H9 (cell line): ENCODE measurements around the gene ADGRE1. TPM values are rescaled to one million over a fixed set of nuclear protein-coding genes. Genes with fewer than 3 reads are reported as not detected.

ENCODE experiments used
- DNase-seq: peaks from one replicate; pipeline ENCODE4 v3.0.0-alpha.2; 2017
- H2AFZ ChIP-seq: one replicate; pipeline ENCODE4 v1.6.1; 2013; ENCODE audit warnings: mild to moderate bottlenecking, low read length, control low read depth, moderate library complexity
- H2AK5ac ChIP-seq: 2 replicates; pipeline ENCODE4 v1.6.1; 2013; ENCODE audit warnings: low read length, control low read depth, mixed read lengths; ENCODE audit not compliant: insufficient read length
- H2BK120ac ChIP-seq: one replicate; pipeline ENCODE4 v1.6.1; 2013; ENCODE audit warnings: low read depth, mild to moderate bottlenecking, low read length, control low read depth, inconsistent platforms; ENCODE audit not compliant: poor library complexity, severe bottlenecking
- H2BK12ac ChIP-seq: 2 replicates; pipeline ENCODE4 v1.6.1; 2013; ENCODE audit warnings: low read length, control low read depth, mixed read lengths, low read depth; ENCODE audit not compliant: insufficient read length
- H2BK15ac ChIP-seq: 2 replicates; pipeline ENCODE4 v1.6.1; 2013; ENCODE audit warnings: low read depth, low read length, control low read depth
- H2BK20ac ChIP-seq: one replicate; pipeline ENCODE4 v1.6.1; 2013; ENCODE audit warnings: low read depth, mild to moderate bottlenecking, low read length, control low read depth, inconsistent platforms; ENCODE audit not compliant: poor library complexity, severe bottlenecking
- H2BK5ac ChIP-seq: 2 replicates; pipeline ENCODE4 v1.6.1; 2013; ENCODE audit warnings: low read length, control low read depth, mixed read lengths; ENCODE audit not compliant: insufficient read length
- H3K14ac ChIP-seq: 2 replicates; pipeline ENCODE4 v1.6.1; 2013; ENCODE audit warnings: low read length, control low read depth; ENCODE audit not compliant: insufficient read depth
- H3K18ac ChIP-seq: 2 replicates; pipeline ENCODE4 v1.6.1; 2013; ENCODE audit warnings: low read depth, mild to moderate bottlenecking, mixed read lengths, low read length, control low read depth; ENCODE audit not compliant: insufficient read length
- H3K23ac ChIP-seq: 2 replicates; pipeline ENCODE4 v1.6.1; 2013; ENCODE audit warnings: low read length, control low read depth, mixed read lengths, low read depth; ENCODE audit not compliant: insufficient read length
- H3K23me2 ChIP-seq: 2 replicates; pipeline ENCODE4 v1.6.1; 2013; ENCODE audit warnings: low read depth, mild to moderate bottlenecking, mixed read lengths, low read length, control low read depth; ENCODE audit not compliant: insufficient read length, poor library complexity, severe bottlenecking
- H3K27ac ChIP-seq: 2 replicates; pipeline ENCODE4 v1.5.1; 2013; ENCODE audit warnings: low read length, control low read depth, mixed read lengths, low read depth; ENCODE audit not compliant: insufficient read length
- H3K27me3 ChIP-seq: 2 replicates; pipeline ENCODE4 v1.6.1; 2013; ENCODE audit warnings: low read length, control low read depth, inconsistent platforms; ENCODE audit not compliant: insufficient read depth
- H3K4ac ChIP-seq: 2 replicates; pipeline ENCODE4 v1.6.1; 2013; ENCODE audit warnings: low read depth, mild to moderate bottlenecking, control low read depth, inconsistent platforms, low read length, moderate library complexity
- H3K4me1 ChIP-seq: 2 replicates; pipeline ENCODE4 v1.6.1; 2013; ENCODE audit warnings: low read length, control low read depth, inconsistent platforms; ENCODE audit not compliant: insufficient read depth
- H3K4me2 ChIP-seq: 2 replicates; pipeline ENCODE4 v1.6.1; 2013; ENCODE audit warnings: low read length, control low read depth, mixed read lengths; ENCODE audit not compliant: insufficient read length, insufficient read depth
- H3K56ac ChIP-seq: 2 replicates; pipeline ENCODE4 v1.6.1; 2013; ENCODE audit warnings: low read depth, mild to moderate bottlenecking, mixed read lengths, low read length, control low read depth; ENCODE audit not compliant: insufficient read length
- H3K79me1 ChIP-seq: 2 replicates; pipeline ENCODE4 v1.6.1; 2013; ENCODE audit warnings: low read depth, mild to moderate bottlenecking, moderate library complexity, low read length, control low read depth, inconsistent platforms; ENCODE audit not compliant: insufficient read depth, poor library complexity, severe bottlenecking
- H3K79me2 ChIP-seq: 2 replicates; pipeline ENCODE4 v1.6.1; 2013; ENCODE audit warnings: low read length, control low read depth, inconsistent platforms; ENCODE audit not compliant: insufficient read depth
- H3K9ac ChIP-seq: 2 replicates; pipeline ENCODE4 v1.6.1; 2013; ENCODE audit warnings: low read length, control low read depth, mixed read lengths; ENCODE audit not compliant: insufficient read length; ENCODE audit errors: extremely low read depth
- H3K9me3 ChIP-seq: one replicate; pipeline ENCODE4 v1.6.1; 2013; ENCODE audit warnings: low read depth, low read length, inconsistent platforms; ENCODE audit not compliant: control insufficient read depth
- H3T11ph ChIP-seq: one replicate; pipeline ENCODE4 v1.6.1; 2013; ENCODE audit warnings: mild to moderate bottlenecking, low read length, control low read depth, inconsistent platforms
- H4K20me1 ChIP-seq: one replicate; pipeline ENCODE4 v1.6.1; 2013; ENCODE audit not compliant: control insufficient read depth, insufficient read length, insufficient read depth
- H4K5ac ChIP-seq: 2 replicates; pipeline ENCODE4 v1.6.1; 2013; ENCODE audit warnings: low read depth, mild to moderate bottlenecking, mixed read lengths, low read length, control low read depth; ENCODE audit not compliant: insufficient read length
- H4K8ac ChIP-seq: replicated peaks from 2 replicates; pipeline ENCODE4 v1.6.1; 2013; ENCODE audit warnings: low read length, control low read depth, mixed read lengths, low read depth; ENCODE audit not compliant: insufficient read length
- H4K91ac ChIP-seq: 2 replicates; pipeline ENCODE4 v1.6.1; 2013; ENCODE audit warnings: low read depth, mild to moderate bottlenecking, moderate library complexity, mixed read lengths, low read length, control low read depth; ENCODE audit not compliant: insufficient read length
- H3K27ac Mint-ChIP-seq, 3 experiments: 2 replicates in 2 of 3; 3 replicates in 1 of 3; pipeline ENCODE4 v1.8.0; 2020 to 2021; ENCODE audit warnings: mixed read lengths in 3 of 3, mild to moderate bottlenecking in 1 of 3, moderate library complexity in 1 of 3
- H3K27me3 Mint-ChIP-seq: 2 replicates; pipeline ENCODE4 v1.8.0; 2021; ENCODE audit warnings: low read depth, mild to moderate bottlenecking, moderate library complexity, mixed read lengths
- H3K36me3 Mint-ChIP-seq, 3 experiments: 2 replicates in 2 of 3; 3 replicates in 1 of 3; pipeline ENCODE4 v1.8.0; 2020 to 2021; ENCODE audit warnings: low read depth in 3 of 3, mixed read lengths in 3 of 3; ENCODE audit not compliant: insufficient read depth in 1 of 3
- H3K4me1 Mint-ChIP-seq, 2 experiments: 2 replicates each; pipeline ENCODE4 v1.8.0; 2020; ENCODE audit warnings: mixed read lengths in 2 of 2
- H3K4me3 Mint-ChIP-seq, 2 experiments: 2 replicates in 1 of 2; 3 replicates in 1 of 2; pipeline ENCODE4 v1.8.0; 2020 to 2021; ENCODE audit warnings: mild to moderate bottlenecking in 2 of 2, mixed read lengths in 2 of 2, moderate library complexity in 1 of 2
- H3K9me3 Mint-ChIP-seq, 2 experiments: 2 replicates in 1 of 2; 3 replicates in 1 of 2; pipeline ENCODE4 v1.8.0; 2020; ENCODE audit warnings: mild to moderate bottlenecking in 2 of 2, mixed read lengths in 2 of 2, moderate library complexity in 1 of 2
- CTCF ChIP-seq: fragments of 200-600 bp; sonication (generic); conservative IDR thresholded peaks from 3 replicates; pipeline ENCODE4 v1.8.0; 2021; ENCODE audit warnings: antibody characterized with exemption, mild to moderate bottlenecking
- WGBS: extraction: QIAGEN DNeasy Blood & Tissue Kit; methylation state at CpG from one replicate; pipeline ENCODE4 v1.1.7; 2013; ENCODE audit warnings: missing lambda C conversion rate, low lambda C conversion rate, mixed read lengths; ENCODE audit not compliant: insufficient read length; ENCODE audit errors: extremely low coverage; 5-methylcytosine and 5-hydroxymethylcytosine counted together
- total RNA-seq: library from RNA; stranded (reverse); gene quantifications from 2 replicates; pipeline ENCODE4 v1.2.1, GENCODE V29; 2021

The ADGRE1 gene
- total RNA-seq, 1 experiment from 2014 or later: not detected

DNA sequence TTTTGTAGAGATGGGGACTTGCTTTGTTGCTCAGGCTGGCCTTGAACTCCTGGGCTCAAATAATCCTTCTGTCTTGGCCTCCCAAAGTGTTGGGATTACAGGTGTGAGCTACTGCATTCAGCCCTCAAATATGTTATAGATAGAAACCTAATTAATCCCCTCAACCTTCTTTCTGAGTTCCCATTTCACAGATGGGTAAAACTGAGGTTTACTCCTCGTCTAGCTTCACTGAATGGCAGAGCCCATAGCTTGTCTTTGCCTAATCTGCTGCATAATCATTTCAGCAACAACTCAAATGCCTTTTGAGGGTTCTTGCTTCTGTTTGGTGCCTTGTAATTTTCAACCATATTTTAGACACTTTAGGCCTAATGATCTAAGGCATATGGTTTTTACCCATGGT is 36.0 kb upstream of the ADGRE1 start:
- Histone ChIP-seq H3K23me2 (peaks cover 4% of the 10 kb centered on the region), H4K5ac (no peak overlapping the region), H3K4me2 (no peak overlapping the region), H4K91ac (no peak overlapping the region), H2BK5ac (no peak overlapping the region), H4K8ac (no peak overlapping the region), H3K56ac (no peak overlapping the region), H2BK12ac (no peak overlapping the region), H3K27ac (no peak overlapping the region), H3K9ac (no peak overlapping the region), H3K14ac (no peak overlapping the region), H3K4ac (no peak overlapping the region), H3K18ac (no peak overlapping the region), H2BK20ac (no peak overlapping the region), H2BK120ac (no peak overlapping the region), H3K79me2 (no peaks in the 10 kb centered on the region), H2BK15ac (no peak overlapping the region), H3T11ph (no peak overlapping the region), H3K79me1 (no peaks in the 10 kb centered on the region), H2AFZ (no peak overlapping the region), H3K4me1 (no peaks in the 10 kb centered on the region), H3K27me3 (no peaks in the 10 kb centered on the region), H3K9me3 (no peaks in the 10 kb centered on the region), H4K20me1 (no peaks in the 10 kb centered on the region), H2AK5ac (no peak overlapping the region), H3K23ac (no peak overlapping the region)
- Mint-ChIP-seq H3K36me3 (no peaks in the 10 kb centered on the region), H3K9me3 (peaks cover 2 to 73% of the 10 kb centered on the region in 2 experiments; a peak in 3 of 5 replicates), H3K27me3 (peaks cover 3% of the 10 kb centered on the region), H3K4me1 (no peaks in the 10 kb centered on the region), H3K27ac (no peak overlapping the region), H3K4me3 (no peak overlapping the region)
- no CpG with 5 or more reads among the region's 1 CpG for WGBS
- DNase-seq: no peak
- TF ChIP-seq CTCF: no peak
